Measurements from ENCODE around the gene SPRR1A. TPM values are rescaled to one million over a fixed set of nuclear protein-coding genes. Genes with fewer than 3 reads are reported as not detected.

SPRR1A gene
- 83.3 and 172 TPM in 2 replicates for total RNA-seq

GRCh38 chr1:152983743-152984142, at the start of gene SPRR1A:
TSS of gene SPRR1A (plus strand) at chr1:152984081. CDS start at chr1:152985231, 1,150 bp downstream.

GRCh38 chr1:152946651-152947256, 37.1 kb upstream of the SPRR1A start, which contains the start of gene SPRR5:
TSS of gene SPRR5 (plus strand) at chr1:152947206. CDS start at chr1:152948555, 1,349 bp downstream.

DNA sequence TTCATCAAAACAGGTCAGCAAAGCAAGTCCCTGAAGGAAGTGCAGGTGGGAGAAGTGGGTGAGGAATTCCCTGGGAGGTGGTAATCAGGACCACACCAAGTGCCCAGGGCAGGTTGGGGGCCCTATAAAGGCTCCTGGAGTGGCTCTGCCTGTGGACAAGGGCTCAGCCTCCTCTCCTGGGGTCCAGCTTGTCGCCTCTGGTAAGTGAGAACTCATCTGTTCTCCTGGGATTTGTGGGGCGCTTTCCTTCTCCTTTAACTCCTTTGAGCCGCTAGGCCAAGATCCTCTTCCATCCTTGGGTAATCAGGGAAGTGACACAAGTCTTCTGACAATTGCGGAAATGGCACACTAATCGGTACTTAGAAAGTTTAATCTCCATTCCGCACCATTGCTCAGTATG, 13.4 kb upstream of the SPRR1A start, which contains the start of gene SPRR4:
Gene SPRR4, plus strand, starts transcription at position 154 of the 400 bp plus-strand sequence. CDS start 1,243 bp downstream, outside the sequence.

GRCh38 chr1:153001382-153001781, 17.5 kb downstream of the SPRR1A start, which contains the start of gene SPRR3:
TSS of gene SPRR3 (plus strand) at chr1:153001749. CDS start at chr1:153003021, 1,272 bp downstream.

GRCh38 chr1:153030895-153031294, 47.0 kb downstream of the SPRR1A start, which contains the start of gene SPRR1B:
TSS of gene SPRR1B (plus strand) at chr1:153031203. CDS start at chr1:153032346, 1,143 bp downstream.

Other genes with a start within 250 kb of the SPRR1A start
- not detected in 2 replicates for gene KPRP, start 226.1 kb upstream of the SPRR1A start, total RNA-seq
- gene LCE1F, start 208.9 kb upstream of the SPRR1A start, total RNA-seq = not detected in 2 replicates
- 0.37 TPM in 1 of 2 replicates, not detected in the other for gene LCE1E, start 197.8 kb upstream of the SPRR1A start, total RNA-seq
- gene LCE1D, start 187.4 kb upstream of the SPRR1A start, total RNA-seq = not detected in 2 replicates
- not detected in 2 replicates for gene LCE1C, start 177.4 kb upstream of the SPRR1A start, total RNA-seq
- gene LCE1B, start 172.1 kb upstream of the SPRR1A start, total RNA-seq = not detected in 2 replicates
- gene LCE1A, start 156.6 kb upstream of the SPRR1A start, total RNA-seq = not detected in 2 replicates
- gene LCE6A, start 141.2 kb upstream of the SPRR1A start, total RNA-seq = not detected in 2 replicates
- gene LCE7A, start 124.1 kb upstream of the SPRR1A start, total RNA-seq = not detected in 2 replicates
- not detected in 2 replicates for gene SMCP, start 105.8 kb upstream of the SPRR1A start, total RNA-seq
- gene IVL, start 75.5 kb upstream of the SPRR1A start, total RNA-seq = 46.3 and 60.1 TPM in 2 replicates
- 0.71 TPM in 1 of 2 replicates, not detected in the other for gene SPRR5, start 36.9 kb upstream of the SPRR1A start, total RNA-seq
- gene SPRR4, start 13.4 kb upstream of the SPRR1A start, total RNA-seq = not detected in 2 replicates
- gene SPRR3, start 17.7 kb downstream of the SPRR1A start, total RNA-seq = 286 and 324 TPM in 2 replicates
- 1,378 and 2,304 TPM in 2 replicates for gene SPRR1B, start 47.1 kb downstream of the SPRR1A start, total RNA-seq
- 14.5 and 17.9 TPM in 2 replicates for gene SPRR2D, start 57.0 kb downstream of the SPRR1A start, total RNA-seq
- gene SPRR2A, start 73.4 kb downstream of the SPRR1A start, total RNA-seq = 8.3 and 8.4 TPM in 2 replicates
- not detected in 2 replicates for gene SPRR2B, start 87.5 kb downstream of the SPRR1A start, total RNA-seq
- 5.4 and 6.5 TPM in 2 replicates for gene SPRR2E, start 110.4 kb downstream of the SPRR1A start, total RNA-seq
- 0.28 TPM in 1 of 2 replicates, not detected in the other for gene SPRR2F, start 129.4 kb downstream of the SPRR1A start, total RNA-seq
- gene SPRR2G, start 166.8 kb downstream of the SPRR1A start, total RNA-seq = not detected in 2 replicates
- gene LELP1, start 219.3 kb downstream of the SPRR1A start, total RNA-seq = not detected in 2 replicates
- gene PRR9, start 233.5 kb downstream of the SPRR1A start, total RNA-seq = not detected in 2 replicates

Measured in airway epithelial cell (primary cell).